CD4-positive, alpha-beta T cell treated with Interleukin-2 at 100 ng/mL for 4 hours (primary cell): ENCODE data around the gene CLDN15.

Experiments
- DNase-seq: peaks from one replicate; pipeline ENCODE4 v3.0.0-alpha.2; 2020; ENCODE audit warnings: low spot score

Gene CLDN15

DNA sequence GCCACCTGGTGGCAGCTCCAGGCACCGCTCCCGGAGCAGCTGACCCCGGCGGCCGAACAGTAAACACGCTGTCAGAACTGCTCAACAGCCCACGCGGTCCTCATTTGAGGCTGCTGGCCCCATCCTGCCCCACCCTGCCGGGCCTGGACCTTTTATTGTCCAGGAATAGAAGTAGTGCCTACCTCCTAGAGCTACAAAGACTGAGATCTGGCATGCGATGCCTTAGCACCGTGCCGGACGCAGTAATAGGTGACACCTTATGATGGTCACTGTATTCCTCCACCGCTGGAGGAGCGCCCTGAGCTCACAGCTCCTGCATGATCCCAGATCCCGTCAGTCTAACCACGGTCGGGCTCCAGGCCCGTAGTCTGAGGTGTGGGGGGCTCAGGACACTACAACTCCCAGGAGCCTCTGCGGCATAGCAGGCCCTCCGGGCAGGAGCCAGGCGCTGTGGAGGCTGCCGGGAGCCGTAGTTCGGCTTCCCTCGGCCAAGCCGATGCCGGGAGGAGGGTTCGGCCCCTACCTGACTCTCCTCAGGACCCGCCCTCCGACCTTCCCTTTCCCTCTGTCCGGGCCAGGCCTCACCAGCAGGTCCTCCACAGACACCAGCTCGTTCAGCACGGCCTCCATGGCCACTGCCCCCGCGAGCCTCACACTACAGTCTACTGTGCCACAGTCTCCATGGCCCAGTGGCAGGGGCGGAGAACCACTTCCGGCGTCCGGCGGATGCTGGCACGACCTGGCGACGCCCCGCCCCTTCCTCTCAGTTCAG, 7.0 kb upstream of the CLDN15 start, which contains the start of gene FIS1:
FIS1 (minus strand) TSS at position 707 of the 772 bp plus-strand sequence; CDS start at position 630, 77 bp downstream.
- DNase-seq, result peak; percentile 91

DNA sequence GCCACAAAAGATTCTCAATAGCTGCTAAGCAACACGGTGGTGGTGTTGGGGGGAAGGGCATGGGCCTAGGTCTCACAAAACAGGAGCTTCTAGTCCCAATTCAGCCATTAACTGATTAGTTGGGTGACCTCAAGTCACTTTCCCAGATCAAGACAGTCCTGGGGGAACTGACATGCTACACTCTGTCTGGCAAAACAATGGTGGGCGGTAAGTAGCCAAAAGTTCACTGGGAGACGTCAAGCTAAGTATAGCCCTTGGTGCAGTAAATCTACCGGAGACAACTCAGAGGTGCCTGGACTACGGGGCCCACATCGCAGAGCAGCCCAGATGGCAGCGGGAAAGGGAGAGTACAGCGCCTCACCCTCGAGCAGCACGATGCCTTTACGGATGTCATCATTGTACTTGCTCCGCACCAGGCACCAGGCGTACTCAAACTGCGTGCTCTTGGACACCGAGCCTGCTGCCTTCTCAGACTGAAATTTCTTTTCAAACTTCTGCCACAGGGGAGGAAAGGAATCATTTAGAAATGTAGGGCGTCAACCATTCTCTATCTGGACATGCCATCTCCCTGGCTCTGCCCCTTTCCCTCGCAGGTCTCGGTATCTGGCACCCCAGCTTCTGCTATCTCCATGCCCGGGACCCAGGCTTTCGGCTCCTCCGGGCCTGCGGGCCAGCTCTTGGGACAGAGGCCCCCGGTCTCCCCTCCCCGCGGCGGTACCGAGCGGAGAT, 6.2 kb upstream of the CLDN15 start:
- peak; percentile 1 for DNase-seq

DNA sequence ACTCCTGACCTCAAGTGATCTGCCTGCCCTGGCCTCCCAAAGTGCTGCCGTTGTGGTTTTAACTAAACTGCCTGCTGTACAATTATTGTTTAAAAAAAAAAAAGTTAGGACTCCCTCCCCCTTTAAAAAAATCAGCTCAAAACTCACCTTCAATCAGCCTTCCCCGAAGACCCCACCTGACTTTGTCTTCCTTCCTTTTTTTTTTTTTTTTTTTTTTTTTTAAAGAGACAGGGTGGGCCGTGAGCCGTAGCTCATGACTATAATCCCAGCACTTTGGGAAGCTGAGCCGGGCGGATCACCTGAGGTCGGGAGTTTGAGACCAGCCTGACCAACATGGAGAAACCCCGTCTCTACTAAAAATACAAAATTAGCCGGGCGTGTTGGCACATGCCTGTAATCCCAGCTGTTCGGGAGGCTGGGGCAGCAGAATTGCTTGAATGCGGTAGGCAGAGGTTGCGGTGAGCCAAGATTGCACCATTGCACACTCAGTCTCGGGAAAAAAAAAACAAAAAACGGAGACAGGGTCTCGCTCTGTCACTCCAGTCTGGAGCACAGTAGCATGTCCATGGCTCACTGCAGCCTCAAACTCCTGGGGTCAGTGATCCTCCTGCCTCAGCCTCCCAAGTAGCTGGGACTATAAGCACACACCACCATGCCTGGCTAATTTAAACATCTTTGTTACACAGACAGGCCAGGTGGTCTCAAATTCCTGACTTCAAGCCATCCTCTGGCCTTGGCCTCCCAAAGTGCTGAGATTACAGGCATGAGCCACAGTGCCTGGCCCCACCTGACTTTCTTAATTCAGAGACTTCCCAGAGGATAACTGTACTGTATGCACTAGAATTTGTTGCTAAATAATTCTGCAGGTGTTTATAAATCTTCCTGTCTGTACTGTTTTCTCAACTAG, 4.1 kb upstream of the CLDN15 start:
- DNase-seq, result no peak

DNA sequence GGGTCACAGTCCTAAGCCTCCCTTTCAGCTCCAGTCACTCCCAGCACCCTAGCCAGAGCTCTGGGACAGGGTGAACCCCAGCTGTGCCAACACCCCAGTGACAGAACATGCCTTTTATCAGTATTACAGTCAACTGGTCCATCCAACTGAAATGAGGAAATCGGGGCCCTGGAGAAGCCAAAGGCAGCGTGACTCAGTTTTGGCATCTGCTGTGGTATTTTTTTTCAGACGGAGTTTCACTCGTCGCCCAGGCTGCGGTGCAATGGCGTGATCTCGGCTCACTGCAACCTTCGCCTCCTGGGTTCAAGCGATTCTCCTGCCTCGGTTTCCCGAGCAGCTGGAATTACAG, 3.4 kb upstream of the CLDN15 start:
- DNase-seq, result no peak

DNA sequence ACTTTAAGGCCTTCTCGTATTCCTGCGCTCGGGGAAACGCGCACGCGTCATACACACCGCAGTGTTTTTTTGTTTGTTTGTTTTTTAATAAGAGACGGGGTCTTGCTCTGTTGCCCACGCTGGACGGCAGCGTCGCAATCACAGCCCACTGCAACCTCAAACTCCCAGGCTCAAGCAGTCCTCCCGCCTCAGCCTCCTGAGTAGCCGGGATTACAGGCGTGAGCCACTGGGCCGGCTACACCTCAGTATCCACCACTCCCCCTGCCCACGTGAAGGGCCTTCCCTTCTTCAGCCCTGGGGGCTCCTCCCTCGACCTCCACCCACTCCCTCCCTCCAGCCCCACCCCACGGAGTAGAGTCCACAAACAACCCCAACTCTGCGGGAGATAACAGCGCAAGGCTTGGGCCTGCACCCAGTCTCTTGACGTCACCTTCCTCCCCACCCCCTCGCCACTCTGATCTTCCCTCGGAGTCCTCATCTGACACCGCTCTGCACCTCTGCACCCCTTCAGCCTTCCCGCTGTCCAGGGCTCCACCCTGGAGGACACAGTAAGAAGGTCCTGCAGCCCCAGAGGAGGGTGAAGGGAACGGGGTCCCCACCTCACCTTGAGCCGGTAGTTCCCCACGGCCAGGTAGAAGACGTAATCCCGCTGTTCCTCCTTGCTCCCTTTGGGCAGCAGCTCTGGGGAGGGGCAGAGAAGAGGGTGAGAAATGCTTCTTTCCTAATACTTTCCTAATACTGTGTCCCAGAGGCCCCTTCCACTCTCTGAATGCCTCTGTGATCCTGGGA, 2.8 kb upstream of the CLDN15 start:
- DNase-seq, result no peak

DNA sequence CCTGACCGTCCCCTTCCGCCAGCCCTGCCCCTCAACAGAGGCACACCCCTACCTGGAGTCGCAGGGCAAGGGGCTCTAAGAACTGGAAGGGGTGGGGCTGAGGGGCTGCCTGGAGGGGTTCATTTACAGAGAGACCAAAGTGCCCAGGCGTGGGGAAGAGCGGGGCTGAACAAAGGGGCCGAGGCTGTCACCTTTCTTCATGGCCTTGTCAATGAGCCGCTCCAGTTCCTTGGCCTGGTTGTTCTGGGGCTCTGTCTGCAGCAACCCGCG, 2.3 kb upstream of the CLDN15 start:
- DNase-seq, result no peak

DNA sequence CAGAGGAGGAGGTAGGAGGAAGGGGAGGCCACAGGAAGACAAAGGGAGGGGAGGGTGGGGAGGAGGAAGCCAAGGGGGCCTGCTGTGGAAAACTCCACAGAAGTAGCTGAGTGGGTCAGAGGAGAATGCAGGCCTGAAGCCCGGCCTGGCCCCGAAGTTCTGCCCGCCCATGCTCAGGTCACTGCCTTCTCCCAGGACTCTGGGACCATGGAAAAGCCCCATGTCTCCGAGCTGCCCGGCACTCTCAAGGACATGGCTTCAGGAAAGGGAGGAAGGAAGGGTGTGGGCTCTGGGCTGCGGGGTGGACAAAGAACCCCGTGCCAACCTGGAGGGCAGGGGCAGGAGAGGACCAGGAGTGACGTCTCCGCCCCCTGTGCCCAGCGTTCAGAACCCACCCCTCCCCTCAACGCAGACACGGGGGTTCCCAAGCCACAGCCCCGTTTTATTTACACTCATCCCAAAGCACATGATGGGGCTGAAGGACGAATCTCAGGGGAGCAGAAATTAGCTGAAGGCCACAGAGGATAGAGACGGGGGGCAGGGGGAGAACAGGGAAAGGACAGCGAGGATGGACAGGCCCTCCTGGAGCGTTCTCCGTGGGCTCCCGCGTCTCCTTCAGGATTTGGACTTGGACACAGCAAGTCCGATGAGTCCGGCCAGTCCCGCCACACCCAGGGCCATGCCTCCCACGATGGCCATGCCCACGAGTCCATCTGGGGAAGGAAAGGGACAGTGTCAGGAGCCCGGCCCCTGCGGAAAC, 1.8 kb upstream of the CLDN15 start:
- DNase-seq, result no peak

DNA sequence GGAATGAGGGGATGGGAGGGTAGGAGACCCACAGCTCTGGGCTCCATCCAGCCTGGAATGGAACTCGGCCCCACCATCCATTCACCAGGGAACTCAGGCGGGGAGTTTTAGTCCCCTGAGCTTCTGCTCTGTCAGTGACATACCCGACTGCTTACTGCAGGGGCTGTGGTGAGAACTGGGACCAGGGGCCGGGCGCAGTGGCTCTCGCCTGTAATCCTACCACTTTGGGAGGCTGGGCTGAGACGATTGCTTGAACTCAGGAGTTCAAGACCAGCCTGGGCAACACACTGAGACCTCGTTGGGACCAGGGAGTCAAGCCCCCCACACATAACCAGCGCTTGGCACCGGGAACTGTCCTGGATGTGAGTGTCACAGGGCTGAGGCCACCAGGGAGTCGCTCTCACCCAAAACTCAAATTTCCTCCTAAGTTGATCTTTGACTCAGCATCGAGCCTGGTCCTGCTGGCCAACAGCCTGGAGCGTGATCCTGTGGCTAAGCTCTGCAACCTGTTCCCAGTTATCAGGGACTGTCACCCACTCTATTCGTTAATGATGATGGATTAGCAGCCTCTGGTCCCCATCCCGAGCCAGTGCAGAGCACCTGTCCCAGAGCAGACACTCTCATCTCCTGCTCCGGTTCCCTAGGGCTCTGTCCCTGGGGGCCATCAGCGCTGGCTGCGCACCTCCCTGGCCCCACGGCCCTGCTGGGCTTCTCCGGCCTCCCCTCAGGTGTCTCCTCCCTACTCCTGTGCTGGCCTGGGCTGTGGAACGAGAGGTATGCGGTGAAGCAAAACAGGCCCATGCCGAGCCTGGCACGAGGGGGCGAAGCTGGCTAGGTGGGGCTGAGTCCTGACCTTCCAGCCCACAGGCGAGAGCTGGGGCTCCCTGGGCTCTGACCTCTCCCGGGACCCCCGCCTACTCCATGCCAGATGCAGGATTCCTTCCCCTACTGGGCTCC, 902 bp upstream of the CLDN15 start:
- DNase-seq, result no peak

DNA sequence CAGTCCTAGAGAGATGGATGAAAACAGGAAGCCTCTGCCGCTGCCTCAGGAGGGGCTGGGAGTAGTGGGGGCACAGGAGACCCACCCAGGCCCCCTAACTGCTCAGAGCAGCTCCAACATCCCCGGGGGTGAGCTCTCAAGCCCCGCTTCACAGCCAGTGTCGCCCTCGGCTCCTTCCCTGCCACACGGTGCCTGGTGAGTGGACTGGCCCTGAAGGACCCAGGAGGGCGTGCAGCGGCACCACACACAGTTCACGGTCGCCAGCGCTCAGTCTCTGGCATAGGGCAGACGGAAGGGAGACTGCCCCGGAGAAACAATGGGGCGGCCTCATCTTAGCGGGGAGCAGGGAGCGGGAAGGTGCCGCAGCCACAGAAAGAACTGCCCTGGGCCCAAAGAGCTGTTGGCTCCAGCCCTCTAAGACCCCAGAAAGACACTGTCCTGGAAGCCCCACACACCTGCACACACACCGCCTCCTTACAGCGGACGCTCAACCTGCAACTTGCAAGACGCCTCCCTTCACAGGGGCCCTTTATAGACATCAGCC, 1.2 kb downstream of the CLDN15 start:
- no peak for DNase-seq

DNA sequence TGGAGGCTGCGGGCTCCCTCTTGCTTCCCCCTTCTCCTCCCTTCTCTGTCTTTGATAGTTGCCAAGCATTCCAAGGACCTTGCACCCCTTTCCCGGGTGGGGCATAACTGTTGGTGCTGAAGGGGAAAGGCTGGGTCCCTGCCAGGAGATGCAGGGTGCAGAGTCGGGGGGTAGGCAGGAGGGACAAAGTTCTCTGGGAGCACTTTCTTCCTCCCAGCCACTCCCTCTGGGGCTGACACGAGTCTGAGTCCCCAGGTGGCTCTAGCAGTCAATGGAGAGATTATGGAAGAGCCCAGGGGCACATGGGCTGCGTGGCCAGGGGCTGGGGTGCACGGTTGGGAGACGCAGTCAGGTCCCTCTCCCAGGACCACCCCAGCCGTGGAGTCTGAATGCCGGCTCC, 2.1 kb downstream of the CLDN15 start:
- no peak for DNase-seq

DNA sequence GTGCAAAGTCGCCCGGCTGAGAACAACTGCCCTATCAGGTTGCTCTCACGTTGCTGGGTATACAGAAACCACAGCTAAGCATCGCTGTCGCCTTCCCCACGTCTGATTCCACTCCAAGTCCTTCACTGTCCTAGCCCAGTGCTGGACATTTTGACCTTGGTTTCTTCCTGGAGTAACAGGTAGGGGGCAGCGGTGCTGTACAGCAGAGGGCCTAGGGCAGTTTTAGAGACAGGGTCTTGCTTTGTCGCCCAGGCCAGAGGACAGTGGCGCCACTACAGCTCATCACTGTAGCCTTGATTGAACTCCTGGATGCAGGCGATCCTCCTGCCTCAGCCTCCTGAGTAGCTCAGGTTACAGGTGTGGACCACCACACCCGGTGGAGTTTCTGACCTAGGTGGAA, 2.6 kb downstream of the CLDN15 start:
- no peak for DNase-seq

DNA sequence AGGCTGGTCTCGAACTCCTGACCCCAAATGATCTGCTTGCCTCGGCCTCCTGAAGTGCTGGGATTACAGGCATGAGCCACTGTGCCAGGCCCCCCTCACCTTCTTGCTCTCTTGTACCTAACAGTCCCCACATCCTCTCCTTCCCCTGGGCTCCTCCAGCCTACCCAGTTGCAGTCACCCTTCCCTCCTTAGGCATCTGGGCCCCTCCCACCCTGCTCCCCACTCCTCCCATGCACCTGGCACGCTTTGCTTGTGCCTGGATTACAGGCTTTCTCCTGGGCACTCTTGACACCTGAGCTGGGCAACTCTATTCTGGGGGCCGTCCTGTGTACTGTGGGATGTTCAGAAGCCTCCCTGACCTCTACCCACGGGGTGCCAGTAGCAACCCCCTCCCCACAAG, 3.0 kb downstream of the CLDN15 start:
- DNase-seq, result no peak

DNA sequence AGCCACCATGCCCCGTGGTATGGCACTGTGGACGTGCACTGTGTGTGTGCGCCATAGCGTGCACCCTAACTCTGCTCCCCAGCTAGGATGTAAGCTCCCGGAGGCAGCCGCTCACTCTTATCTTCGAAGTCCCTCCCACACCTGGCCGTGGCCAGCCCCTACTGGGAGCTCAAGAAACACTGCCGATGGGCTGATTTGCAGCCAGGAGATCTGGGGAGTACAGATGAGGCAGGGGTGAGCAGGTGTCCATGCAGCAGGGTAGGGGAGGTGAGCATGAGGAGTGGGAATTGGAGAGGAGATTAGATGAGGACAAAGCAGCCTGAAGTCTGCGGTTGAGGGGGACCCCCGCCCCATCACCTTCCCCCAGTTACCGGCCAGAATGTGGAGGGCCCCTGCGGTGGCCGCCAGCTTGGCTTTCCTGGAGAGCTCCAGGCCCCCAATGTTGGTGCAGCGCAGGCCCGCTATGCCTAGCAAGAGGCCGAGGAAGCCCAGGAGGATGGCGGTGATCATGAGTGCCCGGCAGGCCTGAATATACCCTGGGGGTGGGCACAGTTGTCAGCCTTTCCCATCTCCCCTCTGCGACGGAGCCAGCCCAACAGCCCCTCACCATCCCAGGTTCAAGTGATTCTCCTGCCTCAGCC, 3.6 kb downstream of the CLDN15 start:
- DNase-seq, result no peak

DNA sequence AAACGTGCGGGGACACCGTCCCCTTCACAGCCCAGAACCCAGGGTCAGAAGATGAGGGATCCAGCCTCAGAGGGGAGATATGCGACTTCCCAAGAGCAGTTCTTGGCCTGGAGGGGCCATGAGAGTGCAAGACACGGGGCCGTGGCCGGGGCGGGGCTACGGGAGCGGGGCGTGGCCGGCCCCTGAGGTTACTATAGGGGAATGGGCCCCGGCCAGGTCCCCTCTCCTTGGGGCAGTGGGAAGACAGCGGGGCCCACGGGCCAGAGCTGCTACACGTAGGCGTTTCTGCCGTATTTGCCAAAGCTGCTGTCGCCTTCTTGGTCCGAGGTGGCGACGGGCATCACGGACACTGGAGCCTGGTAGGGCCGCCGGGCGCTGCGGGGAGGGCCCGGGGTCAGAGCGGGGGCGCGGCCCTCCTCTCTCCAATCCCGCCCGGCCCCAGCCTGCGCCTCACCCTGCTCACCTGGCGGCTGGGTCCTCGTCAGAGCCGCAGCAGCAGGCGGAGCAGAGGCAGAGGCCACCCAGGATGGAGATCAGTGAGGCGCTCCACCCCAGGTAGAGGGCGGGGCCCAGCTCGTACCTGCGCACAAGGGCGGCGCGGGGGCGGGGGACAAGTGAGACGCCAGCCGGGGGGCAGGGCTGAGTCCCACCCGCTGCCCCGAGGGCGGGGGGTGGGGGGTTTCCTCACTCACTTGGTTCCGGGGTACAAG, 5.3 kb downstream of the CLDN15 start:
- DNase-seq, result no peak

DNA sequence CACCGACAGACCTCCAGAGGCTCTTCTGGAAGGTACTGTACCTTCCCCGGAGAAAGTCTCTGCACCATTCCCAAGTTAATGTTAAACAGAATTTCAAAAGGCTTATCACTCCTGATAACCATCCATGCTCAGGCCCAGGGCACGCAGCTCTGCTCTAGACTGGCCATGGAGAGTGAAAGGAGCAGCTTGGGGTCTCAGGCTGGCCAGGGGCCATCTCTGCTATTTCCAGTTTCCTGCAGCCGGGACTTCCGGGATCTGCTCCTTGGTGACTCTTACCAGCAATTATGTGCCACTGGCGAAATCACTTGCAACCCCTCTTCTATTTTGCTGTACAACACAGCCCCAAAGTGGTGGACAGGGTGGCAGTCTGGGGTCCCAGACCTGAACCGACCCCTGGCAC, 6.0 kb downstream of the CLDN15 start:
- DNase-seq, result no peak

DNA sequence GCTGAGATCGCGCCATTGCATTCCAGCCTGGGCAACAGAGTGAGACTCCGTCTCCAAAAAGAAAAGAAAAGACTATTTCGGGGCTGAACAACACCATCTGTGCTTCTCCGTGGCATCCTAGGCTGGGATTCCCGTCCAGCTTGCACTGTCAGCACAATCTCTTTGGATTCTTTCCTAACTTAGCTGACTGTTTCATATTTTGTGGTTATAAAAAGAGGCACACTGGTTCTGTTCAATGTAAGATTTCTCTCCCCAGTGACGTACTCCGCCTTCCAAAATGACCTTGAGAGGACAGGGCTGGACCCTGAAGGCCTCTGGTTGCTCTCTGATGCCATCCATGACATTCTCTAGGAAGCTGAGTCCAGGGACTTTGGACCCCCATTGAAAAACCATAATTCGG, 10.9 kb downstream of the CLDN15 start:
- DNase-seq, result no peak

DNA sequence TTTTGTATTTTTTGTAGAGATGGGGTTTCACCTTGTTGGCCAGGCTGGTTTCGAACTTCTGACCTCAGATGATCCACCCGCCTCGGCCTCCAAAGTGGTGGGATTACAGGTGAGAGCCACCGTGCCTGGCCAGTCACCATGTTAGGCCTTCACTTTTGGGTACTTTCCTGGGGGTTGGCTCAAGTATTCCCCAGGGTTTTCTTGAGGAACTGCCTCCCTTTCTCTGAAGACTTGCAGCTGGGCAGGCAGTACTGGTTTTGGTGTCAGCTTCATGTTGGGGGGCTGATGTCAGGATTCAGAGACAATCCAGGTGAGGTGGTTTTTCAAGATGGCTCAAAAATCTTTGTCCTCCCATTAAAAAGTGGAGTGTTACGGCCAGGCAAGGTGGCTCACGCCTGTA, 12.0 kb downstream of the CLDN15 start:
- DNase-seq, result no peak

DNA sequence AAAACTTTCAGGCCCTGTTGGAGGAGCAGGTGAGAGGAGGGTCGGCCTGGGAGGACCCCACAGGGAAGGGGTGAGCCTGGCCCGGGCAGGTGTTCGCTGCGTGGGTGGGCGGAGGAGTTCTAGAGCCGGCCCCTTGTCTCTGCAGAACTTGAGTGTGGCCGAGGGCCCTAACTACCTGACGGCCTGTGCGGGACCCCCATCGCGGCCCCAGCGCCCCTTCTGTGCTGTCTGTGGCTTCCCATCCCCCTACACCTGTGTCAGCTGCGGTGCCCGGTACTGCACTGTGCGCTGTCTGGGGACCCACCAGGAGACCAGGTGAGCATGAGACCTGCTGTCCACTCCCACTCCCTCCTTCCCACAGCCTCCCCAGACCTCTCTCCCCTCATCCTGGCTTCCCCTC, 14.1 kb downstream of the CLDN15 start:
- no peak for DNase-seq
